K562 (cell line): Measurements from ENCODE around the gene GPR35. TPM values are rescaled to one million over a fixed set of nuclear protein-coding genes. Genes with fewer than 3 reads are reported as not detected.
A peak's percentile ranks its signal among the peaks of the same experiment; 100 is the strongest.

ENCODE experiments used
- BCOR ChIP-seq: fragments of 450-650 bp; IDR thresholded peaks from 2 replicates; pipeline ENCODE4 v1.6.1; 2016
- BRD9 ChIP-seq: fragments of 450-650 bp; IDR thresholded peaks from 2 replicates; pipeline ENCODE4 v1.6.1; 2018; ENCODE audit warnings: low read depth; ENCODE audit not compliant: partially characterized antibody
- CSDE1 ChIP-seq, 2 experiments: fragments of 450-650 bp; IDR thresholded peaks; 2 replicates each; pipeline ENCODE4 v1.6.1; 2016; ENCODE audit warnings: mild to moderate bottlenecking in 1 of 2
- FOXP1 ChIP-seq: sonication (generic); formaldehyde crosslinking; IDR thresholded peaks from 2 replicates; pipeline ENCODE4 v1.8.0; 2022; ENCODE audit warnings: mild to moderate bottlenecking, missing genetic modification reagents
- HDAC1 ChIP-seq, 2 experiments: fragments of 450-650 bp; IDR thresholded peaks; 2 replicates each; pipeline ENCODE4 v1.6.1; 2016 to 2017; ENCODE audit warnings: inconsistent platforms in 1 of 2, mild to moderate bottlenecking in 1 of 2, moderate library complexity in 1 of 2
- HDAC2 ChIP-seq: fragments of 450-650 bp; IDR thresholded peaks from 2 replicates; pipeline ENCODE4 v1.6.1; 2016; ENCODE audit warnings: mild to moderate bottlenecking
- IFI16 ChIP-seq: fragments of 250-450 bp; sonication (Bioruptor Pico); IDR thresholded peaks from 2 replicates; pipeline ENCODE4 v2.1.2; 2022; ENCODE audit warnings: mild to moderate bottlenecking, inconsistent platforms
- MED1 ChIP-seq: sonication (generic); formaldehyde crosslinking; IDR thresholded peaks from 2 replicates; pipeline ENCODE4 v1.8.1; 2023; ENCODE audit warnings: missing genetic modification reagents, borderline replicate concordance
- MGA ChIP-seq: fragments of 450-650 bp; IDR thresholded peaks from 2 replicates; pipeline ENCODE4 v1.6.1; 2016; ENCODE audit warnings: mild to moderate bottlenecking, moderate library complexity
- MIER1 ChIP-seq: fragments of 450-650 bp; IDR thresholded peaks from 2 replicates; pipeline ENCODE4 v1.6.1; 2016; ENCODE audit warnings: antibody characterized with exemption, mild to moderate bottlenecking, low read depth
- NFXL1 ChIP-seq: fragments of 450-650 bp; formaldehyde crosslinking; IDR thresholded peaks from 2 replicates; pipeline ENCODE4 v1.4.0; 2021; ENCODE audit warnings: mild to moderate bottlenecking
- POLR2G ChIP-seq: fragments of 200-400 bp; formaldehyde crosslinking; IDR thresholded peaks from 2 replicates; pipeline ENCODE4 v1.6.1; 2017; ENCODE audit warnings: low read depth, mild to moderate bottlenecking, antibody characterized with exemption, low read length, moderate library complexity
- SIRT6 ChIP-seq: IDR thresholded peaks from one replicate; pipeline ENCODE4 v1.6.1; 2012; ENCODE audit warnings: low read depth, mild to moderate bottlenecking, control low read depth, inconsistent platforms, low read length, moderate library complexity
- SMARCA5 ChIP-seq: fragments of 450-650 bp; IDR thresholded peaks from 2 replicates; pipeline ENCODE4 v1.6.1; 2016
- SNAPC5 ChIP-seq: fragments of 250-450 bp; sonication (Bioruptor Pico); IDR thresholded peaks from 2 replicates; pipeline ENCODE4 v1.8.0; 2021; ENCODE audit warnings: moderate library complexity, mild to moderate bottlenecking, inconsistent platforms
- SOX6 ChIP-seq: fragments of 450-650 bp; IDR thresholded peaks from 2 replicates; pipeline ENCODE4 v1.6.1; 2014; ENCODE audit warnings: mild to moderate bottlenecking
- ZBED1 ChIP-seq: IDR thresholded peaks from 2 replicates; pipeline ENCODE4 v1.6.1; 2014
- polyA plus RNA-seq, 8 experiments: library from polyadenylated mRNA; depleted of rRNA in 4 of 8; stranded (reverse) in 5 of 8; unstranded in 3 of 8; fragments of >200 nt; fragmentation: Nextera tagmentation in 2 of 8; fragmentation: Illumina TruSeq in 1 of 8; extraction: Ambion mirVana in 2 of 8; extraction: Trizol in 1 of 8; gene quantifications; 2 replicates each; pipeline versions ENCODE4 v1.2.1 to v1.2.3, GENCODE V29; 2011 to 2014; ENCODE audit warnings: inconsistent platforms in 1 of 8, missing spikeins in 1 of 8
- total RNA-seq, 7 experiments: library from RNA; depleted of rRNA in 6 of 7; stranded (reverse); fragments of >200 nt in 6 of 7; fragmentation: Illumina TruSeq in 2 of 7; extraction: Trizol in 2 of 7; gene quantifications; 2 replicates each; pipeline versions ENCODE4 v1.2.1 to v1.2.3, GENCODE V29; 2011 to 2021; ENCODE audit warnings: low replicate concordance in 1 of 7

GPR35 gene
- total and polyA plus RNA-seq, 9 of the 15 experiments (the other 6 are each of a cell fraction or from before 2014, with no cell fraction given) = 0.04 to 0.50 (median 0.29) TPM; not detected in 3

- TF ChIP-seq MGA (peak; percentile 56), HDAC1 (IDR thresholded peaks at IDR 0.05) (peak in 1 of 2 experiments; percentile 64; a peak in 1 of 4 replicates), NFXL1 (CRISPR knock-in tag) (no peak), POLR2G (peak; percentile 88), MIER1 (no peak), ZBED1 (no peak), CSDE1 (IDR thresholded peaks at IDR 0.05) (no peak), HDAC2 (no peak; the same call in 1 of the 2 replicates), MED1 (CRISPR knock-in tag) (no peak), SIRT6 (no peak), FOXP1 (CRISPR knock-in tag) (no peak), SOX6 (no peak), BRD9 (no peak), SMARCA5 (no peak), IFI16 (no peak), SNAPC5 (CRISPR knock-in tag) (no peak), BCOR (no peak)
Observed at GRCh38 chr2:240586198-240586918, 38.9 kb upstream of the GPR35 start, which contains the start of gene CAPN10 (continued).
